GM12873 (cell line): ENCODE results near the gene SLCO1B1.

ENCODE experiments used
- TF ChIP-seq, protein P1 (sequence below): IDR thresholded peaks from 2 replicates; pipeline ENCODE4 v1.5.1; 2012; ENCODE audit warnings: low read depth, mild to moderate bottlenecking, moderate library complexity, low read length, control low read depth; ENCODE audit not compliant: insufficient read depth; ENCODE audit errors: missing control alignments

The SLCO1B1 gene

DNA sequence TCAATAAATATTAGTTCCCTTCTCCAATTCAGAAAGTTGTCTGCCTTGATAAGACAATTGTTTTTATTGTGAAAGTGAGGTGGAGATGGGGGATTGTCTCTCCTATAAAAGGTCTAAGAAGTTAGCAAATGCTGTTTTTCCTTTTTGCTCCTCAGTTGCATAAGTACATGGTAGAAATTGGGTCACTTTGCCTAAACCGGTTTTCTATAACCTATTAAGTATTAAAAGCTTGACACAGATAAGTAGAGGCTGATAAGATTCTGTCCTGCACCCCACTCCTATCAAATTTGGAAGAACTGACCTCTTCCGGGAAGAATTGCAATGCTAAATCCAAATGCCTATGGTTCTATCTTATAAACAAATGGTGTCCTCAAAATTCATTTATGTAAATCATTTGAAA, 7.0 kb downstream of the SLCO1B1 start:
- TF ChIP-seq, protein P1, sequence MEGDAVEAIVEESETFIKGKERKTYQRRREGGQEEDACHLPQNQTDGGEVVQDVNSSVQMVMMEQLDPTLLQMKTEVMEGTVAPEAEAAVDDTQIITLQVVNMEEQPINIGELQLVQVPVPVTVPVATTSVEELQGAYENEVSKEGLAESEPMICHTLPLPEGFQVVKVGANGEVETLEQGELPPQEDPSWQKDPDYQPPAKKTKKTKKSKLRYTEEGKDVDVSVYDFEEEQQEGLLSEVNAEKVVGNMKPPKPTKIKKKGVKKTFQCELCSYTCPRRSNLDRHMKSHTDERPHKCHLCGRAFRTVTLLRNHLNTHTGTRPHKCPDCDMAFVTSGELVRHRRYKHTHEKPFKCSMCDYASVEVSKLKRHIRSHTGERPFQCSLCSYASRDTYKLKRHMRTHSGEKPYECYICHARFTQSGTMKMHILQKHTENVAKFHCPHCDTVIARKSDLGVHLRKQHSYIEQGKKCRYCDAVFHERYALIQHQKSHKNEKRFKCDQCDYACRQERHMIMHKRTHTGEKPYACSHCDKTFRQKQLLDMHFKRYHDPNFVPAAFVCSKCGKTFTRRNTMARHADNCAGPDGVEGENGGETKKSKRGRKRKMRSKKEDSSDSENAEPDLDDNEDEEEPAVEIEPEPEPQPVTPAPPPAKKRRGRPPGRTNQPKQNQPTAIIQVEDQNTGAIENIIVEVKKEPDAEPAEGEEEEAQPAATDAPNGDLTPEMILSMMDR, result no peak

DNA sequence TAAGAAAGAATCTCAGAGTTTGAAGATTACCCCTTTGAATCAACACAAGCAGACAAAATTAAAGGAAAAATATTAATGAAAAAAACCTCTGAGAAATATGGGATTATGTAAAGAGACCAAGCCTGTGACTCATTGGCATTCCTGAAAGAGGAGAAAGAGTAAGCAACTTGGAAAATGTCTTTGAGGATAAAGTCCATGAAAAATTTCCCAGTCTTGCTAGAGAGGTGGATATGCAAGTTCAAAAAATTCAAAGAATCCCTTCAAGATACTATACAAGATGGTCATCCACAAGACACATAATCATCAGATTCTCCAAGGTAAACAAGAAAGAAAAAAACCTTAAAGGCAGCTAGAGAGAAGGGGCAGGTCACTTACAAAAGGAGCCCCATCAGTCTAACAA, 13.3 kb downstream of the SLCO1B1 start:
- TF ChIP-seq, protein P1, result no peak

DNA sequence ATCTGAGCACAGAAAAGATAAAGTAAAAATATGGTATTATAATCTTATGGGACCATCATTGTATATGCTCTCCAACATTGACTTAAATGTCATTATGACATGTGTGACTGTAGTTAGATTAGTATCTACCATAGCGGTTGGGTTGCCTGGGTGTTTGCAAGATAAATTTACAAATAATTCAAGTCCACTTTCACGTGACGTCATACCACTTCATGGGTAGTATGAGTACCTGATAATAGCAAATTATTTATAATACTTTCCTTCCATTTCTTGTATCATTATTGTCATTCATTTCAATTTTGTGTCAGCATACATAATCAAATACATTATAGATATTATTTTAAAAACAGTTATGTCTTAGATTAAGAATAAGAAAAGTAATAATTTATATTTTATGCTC, 20.2 kb downstream of the SLCO1B1 start:
- TF ChIP-seq, protein P1, result no peak

DNA sequence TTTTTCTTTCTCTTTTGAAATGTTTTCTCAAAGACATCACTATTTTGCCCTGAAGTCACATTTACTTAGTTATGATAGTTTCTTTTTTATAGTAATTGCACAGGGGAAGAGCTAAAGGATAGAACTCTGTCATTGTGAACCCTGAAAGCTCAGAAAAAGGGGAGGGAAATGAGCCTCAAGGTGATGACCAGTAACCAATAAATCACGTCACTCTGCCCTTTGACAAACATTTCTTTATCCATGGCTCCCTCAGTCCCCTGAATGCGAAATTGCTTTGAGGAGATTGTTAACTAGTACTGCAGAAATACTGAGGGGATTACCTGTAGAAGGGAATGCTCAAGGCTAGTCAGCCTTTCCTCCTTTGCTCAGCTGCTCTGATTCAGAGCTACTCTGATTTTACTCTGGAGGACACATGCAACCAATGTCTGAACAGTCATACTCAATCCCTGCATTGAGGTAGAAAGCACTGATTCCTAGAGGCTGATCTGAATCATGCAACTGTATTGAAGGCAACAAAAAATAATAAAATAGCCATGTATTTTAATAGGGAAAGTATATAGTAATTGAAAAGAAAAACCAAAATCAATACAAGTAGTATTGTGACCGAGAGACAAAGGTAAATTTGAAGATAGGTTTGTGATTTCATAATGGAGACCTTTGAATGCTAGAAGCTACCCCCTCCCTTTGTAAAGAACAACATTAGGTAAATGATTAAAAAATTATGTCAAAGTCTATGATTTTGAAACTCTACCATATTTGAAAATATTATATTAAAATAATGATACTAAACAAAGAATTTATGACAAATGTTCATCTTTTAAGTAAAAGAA, 24.7 kb downstream of the SLCO1B1 start:
- TF ChIP-seq, protein P1, result no peak

DNA sequence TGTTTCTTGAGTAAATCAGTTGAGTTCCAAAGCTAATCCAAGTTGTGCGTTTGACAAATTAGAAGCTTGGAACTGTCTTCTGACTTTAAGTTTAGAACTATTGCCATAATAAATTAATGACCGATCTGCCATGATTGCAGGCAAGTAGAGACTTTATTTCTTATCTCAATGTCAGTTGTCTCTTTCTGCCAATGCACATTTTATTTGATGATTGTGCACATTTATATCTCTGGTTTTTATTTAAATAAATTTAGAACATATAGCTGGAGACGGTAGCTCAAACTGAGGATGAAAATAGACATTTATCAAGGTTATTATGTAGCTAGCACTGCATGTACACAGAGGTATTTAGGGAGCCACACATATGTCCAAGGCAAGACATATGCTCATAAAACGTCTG, 34.1 kb downstream of the SLCO1B1 start:
- TF ChIP-seq, protein P1, result no peak

DNA sequence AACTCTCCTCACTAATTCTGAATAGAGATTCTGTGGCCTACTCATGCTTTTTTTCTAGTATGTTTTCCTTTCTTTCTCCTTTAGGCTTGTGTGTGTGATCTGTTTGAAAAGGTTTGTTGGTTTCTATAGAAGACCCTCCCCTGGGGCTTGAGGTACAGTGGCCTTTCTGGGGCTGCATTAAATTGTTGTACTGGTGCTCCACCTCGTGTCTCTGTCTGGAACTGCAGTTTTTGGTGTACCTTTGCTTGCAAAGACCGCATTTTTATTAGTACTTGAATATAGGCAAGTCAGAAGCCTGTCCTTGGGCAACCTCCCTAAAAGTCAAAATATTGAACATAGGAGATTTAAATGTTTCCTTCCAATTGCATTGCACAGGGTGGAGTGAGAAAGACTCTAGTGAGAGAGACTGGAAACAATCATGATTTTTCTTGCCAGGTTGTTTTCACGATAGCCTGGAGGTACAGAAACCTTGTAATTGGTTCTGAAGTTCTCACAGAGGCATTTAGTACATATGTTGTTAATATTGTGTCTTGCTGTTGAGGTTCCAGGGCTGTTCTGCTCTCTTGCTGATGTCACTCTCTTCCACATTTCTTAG, 39.0 kb downstream of the SLCO1B1 start:
- TF ChIP-seq, protein P1, result peak; percentile 78

DNA sequence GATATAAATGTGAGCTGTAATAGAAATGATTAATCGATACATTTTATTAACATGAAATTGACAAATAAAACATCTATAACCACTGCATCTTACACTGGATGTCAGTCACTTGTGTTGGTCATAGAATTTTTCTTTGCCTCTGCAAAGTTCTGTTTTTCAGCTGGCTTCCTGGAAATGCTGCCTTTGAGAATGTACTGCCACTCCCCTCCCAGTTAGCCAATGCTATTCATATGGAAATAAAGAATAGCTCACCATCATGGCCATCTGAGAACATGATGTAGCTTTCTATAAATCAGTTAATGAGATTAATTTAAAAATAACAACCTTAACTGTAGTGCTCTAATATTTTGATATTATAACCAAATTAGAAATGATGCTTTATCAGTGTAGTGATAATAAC, 41.1 kb downstream of the SLCO1B1 start:
- TF ChIP-seq, protein P1, result no peak
